ENCODE measurements around the gene MAP3K20. TPM values are rescaled to one million over a fixed set of nuclear protein-coding genes. Genes with fewer than 3 reads are reported as not detected.

Gene MAP3K20
- total and polyA plus RNA-seq, 3 experiments from 2014 or later: 1.9 to 14.1 (median 11.2) TPM

DNA sequence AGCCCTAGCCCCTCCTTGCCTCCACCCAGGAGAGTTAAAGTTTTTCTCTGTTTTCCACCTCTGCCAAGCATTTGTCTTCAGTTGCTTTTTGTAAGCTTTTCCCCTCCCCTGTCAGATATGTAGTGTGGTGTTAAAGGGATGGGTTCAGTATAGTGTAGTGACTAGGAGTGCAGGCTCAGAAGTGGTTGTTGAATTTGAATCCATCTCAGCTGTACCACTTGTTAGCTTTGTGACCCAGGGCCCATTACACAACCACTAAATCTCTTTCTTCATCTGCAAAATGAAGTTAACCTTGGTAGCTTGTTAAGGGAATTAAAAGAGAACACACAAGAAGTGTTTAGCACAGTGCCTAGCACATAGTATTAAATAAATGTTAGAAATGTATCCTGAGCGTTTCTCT is 56.9 kb downstream of the MAP3K20 start:
- Mint-ChIP-seq H3K27ac (no peak overlapping the region), H3K4me1 (peaks cover 26 to 36% (median 26%) of the 10 kb centered on the region in 3 donors), H3K27me3 (peaks cover 0 to 7% of the 10 kb centered on the region in 2 donors), H3K9me3 (no peaks in the 10 kb centered on the region), H3K36me3 (no peaks in the 10 kb centered on the region), H3K4me3 (no peak overlapping the region)
- H3K4me3 ChIP-seq (ENCODE audit: low read length): no peak overlapping the region
- no peak for DNase-seq
- POLR2A ChIA-PET: no interaction called here
- CTCF ChIA-PET: interaction anchor here (1.8 kb wide), 1 partner anchor 9 kb away, joined by 3 read pairs; no protein-coding TSS in a partner anchor
- H3K27ac ChIP-seq (ENCODE audit: low read depth, low read length): no peak overlapping the region
- H3K4me1 ChIP-seq (ENCODE audit: insufficient read depth, low read length): peaks cover 15% of the 10 kb centered on the region
- no peaks in the 10 kb centered on the region for H3K27me3 ChIP-seq (ENCODE audit: insufficient read depth, low read length, poor library complexity, severe bottlenecking)
- no peaks in the 10 kb centered on the region for H3K9me3 ChIP-seq (ENCODE audit: low read length)
- H3K36me3 ChIP-seq (ENCODE audit: insufficient read depth, low read length): no peaks in the 10 kb centered on the region

DNA sequence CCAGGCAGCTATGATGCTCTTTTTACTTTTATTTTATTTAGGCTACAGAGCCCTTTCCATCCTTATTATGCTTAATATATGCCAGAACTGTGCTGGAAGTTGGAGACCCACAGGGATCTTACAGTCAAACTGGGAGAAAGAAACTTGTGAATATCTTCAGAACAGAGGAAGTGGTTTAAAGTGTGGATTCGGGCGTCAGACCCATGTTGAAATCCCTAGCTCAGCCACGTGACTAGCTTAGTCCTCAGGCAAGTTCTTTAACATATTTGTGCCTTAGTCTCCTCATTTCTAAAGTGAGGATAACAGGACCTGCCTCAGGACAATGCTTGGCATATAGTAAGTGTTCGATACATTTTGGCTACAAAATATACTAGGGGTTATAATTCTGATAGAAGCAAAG is 59.1 kb downstream of the MAP3K20 start:
- H3K4me3 Mint-ChIP-seq: no peak overlapping the region
- CTCF ChIA-PET: no interaction called here
- POLR2A ChIA-PET: no interaction called here
- Histone ChIP-seq H3K27ac (ENCODE audit: low read depth, low read length) (no peak overlapping the region), H3K4me1 (ENCODE audit: insufficient read depth, low read length) (peaks cover 15% of the 10 kb centered on the region), H3K9me3 (ENCODE audit: low read length) (no peaks in the 10 kb centered on the region), H3K27me3 (ENCODE audit: insufficient read depth, low read length, poor library complexity, severe bottlenecking) (no peaks in the 10 kb centered on the region), H3K4me3 (ENCODE audit: low read length) (no peak overlapping the region), H3K36me3 (ENCODE audit: insufficient read depth, low read length) (no peaks in the 10 kb centered on the region)
- DNase-seq: no peak
- H3K9me3 Mint-ChIP-seq: no peaks in the 10 kb centered on the region
- peaks cover 27 to 39% (median 28%) of the 10 kb centered on the region in 3 donors for H3K4me1 Mint-ChIP-seq
- H3K27me3 Mint-ChIP-seq: peaks cover 0 to 7% of the 10 kb centered on the region in 2 donors
- H3K27ac Mint-ChIP-seq: no peak overlapping the region
- H3K36me3 Mint-ChIP-seq: no peaks in the 10 kb centered on the region

DNA sequence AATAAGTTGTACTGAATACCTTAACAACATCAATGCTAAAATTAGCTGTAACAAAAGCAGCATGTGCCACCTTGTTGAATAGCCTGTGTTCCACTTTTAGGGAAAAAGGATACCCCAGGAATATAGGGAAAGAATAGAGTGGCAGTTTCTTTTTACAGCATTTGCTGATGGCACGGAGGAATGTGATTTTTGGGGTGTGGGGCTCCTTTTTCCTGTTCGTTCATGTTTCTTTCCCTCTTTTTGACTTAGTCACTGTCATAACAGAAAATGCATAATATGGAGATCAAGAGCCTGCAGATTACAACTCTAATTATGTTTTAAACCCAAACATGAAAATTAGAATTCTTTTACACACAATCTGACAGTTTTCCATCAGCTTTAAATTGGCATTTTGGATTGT is 60.4 kb downstream of the MAP3K20 start:
- Histone ChIP-seq H3K36me3 (ENCODE audit: insufficient read depth, low read length) (no peaks in the 10 kb centered on the region), H3K4me1 (ENCODE audit: insufficient read depth, low read length) (peaks cover 15% of the 10 kb centered on the region), H3K4me3 (ENCODE audit: low read length) (no peak overlapping the region), H3K9me3 (ENCODE audit: low read length) (no peaks in the 10 kb centered on the region), H3K27ac (ENCODE audit: low read depth, low read length) (no peak overlapping the region), H3K27me3 (ENCODE audit: insufficient read depth, low read length, poor library complexity, severe bottlenecking) (no peaks in the 10 kb centered on the region)
- H3K4me1 Mint-ChIP-seq: peaks cover 24 to 39% (median 27%) of the 10 kb centered on the region in 3 donors
- peak overlapping the region in 1 of 8 donors; percentile 26 for H3K27ac Mint-ChIP-seq
- ChIA-PET POLR2A (no interaction called here), CTCF (no interaction called here)
- H3K4me3 Mint-ChIP-seq: peak overlapping the region in 2 of 7 donors; percentile 12 to 57
- DNase-seq: no peak
- peaks cover 0 to under 1% (median 0%) of the 10 kb centered on the region in 5 donors for H3K9me3 Mint-ChIP-seq
- H3K27me3 Mint-ChIP-seq: peaks cover 3 to 7% of the 10 kb centered on the region in 2 donors
- peaks cover 0 to under 1% (median 0%) of the 10 kb centered on the region in 3 donors for H3K36me3 Mint-ChIP-seq

DNA sequence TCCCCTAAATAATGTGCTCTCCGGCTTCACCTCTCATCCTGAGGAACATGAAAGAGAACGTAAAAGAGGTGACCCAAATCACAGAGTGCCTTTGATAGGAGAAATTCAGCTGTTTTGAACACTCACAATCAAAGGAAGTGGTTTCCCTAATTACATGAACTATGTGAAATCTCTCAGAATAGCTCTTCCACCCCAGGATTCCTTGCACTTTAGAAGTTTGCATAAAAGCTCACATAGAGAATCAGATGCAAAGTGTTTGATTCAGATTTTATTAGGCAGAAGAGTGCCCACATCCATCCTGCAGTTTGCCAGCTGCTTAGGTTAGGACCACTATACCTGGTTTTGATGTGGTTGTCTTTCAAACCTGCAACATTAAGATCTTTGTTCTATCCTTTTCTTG is 61.0 kb downstream of the MAP3K20 start:
- peaks cover 24 to 39% (median 27%) of the 10 kb centered on the region in 3 donors for H3K4me1 Mint-ChIP-seq
- no peaks in the 10 kb centered on the region for H3K9me3 ChIP-seq (ENCODE audit: low read length)
- no peaks in the 10 kb centered on the region for H3K27me3 ChIP-seq (ENCODE audit: insufficient read depth, low read length, poor library complexity, severe bottlenecking)
- no peak overlapping the region for H3K4me3 ChIP-seq (ENCODE audit: low read length)
- CTCF ChIA-PET: no interaction called here
- peak overlapping the region in 2 of 8 donors; percentile 25 to 26 for H3K27ac Mint-ChIP-seq
- H3K36me3 Mint-ChIP-seq: peaks cover 0 to 6% (median 0%) of the 10 kb centered on the region in 3 donors
- no peaks in the 10 kb centered on the region for H3K36me3 ChIP-seq (ENCODE audit: insufficient read depth, low read length)
- H3K27ac ChIP-seq (ENCODE audit: low read depth, low read length): no peak overlapping the region
- peaks cover 0 to 6% (median 3%) of the 10 kb centered on the region in 5 donors for H3K9me3 Mint-ChIP-seq
- H3K27me3 Mint-ChIP-seq: peaks cover 7 to 8% of the 10 kb centered on the region in 2 donors
- no peak for DNase-seq
- peaks cover 15% of the 10 kb centered on the region for H3K4me1 ChIP-seq (ENCODE audit: insufficient read depth, low read length)
- POLR2A ChIA-PET: no interaction called here
- peak overlapping the region in 2 of 7 donors; percentile 12 to 57 for H3K4me3 Mint-ChIP-seq

DNA sequence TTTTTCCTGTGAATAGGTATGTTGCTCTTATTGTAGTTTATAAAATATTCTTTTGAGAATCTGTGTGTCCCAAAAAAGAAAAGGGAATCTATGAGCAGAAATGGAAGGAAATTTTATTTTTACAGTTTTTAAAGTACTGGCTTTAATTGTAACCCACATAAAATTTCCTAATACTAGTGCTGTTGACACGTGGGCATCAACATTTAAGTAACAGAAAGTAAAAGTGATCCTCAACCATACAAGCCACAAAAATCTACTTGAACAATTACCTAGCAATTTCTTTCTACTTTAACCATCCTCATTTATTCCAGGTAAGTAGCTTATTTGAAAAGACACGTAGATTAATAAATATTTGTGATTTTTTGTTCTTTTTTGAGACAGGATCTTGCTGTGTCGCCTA is 62.0 kb downstream of the MAP3K20 start:
- peaks cover 0 to 9% (median 4%) of the 10 kb centered on the region in 5 donors for H3K9me3 Mint-ChIP-seq
- ChIA-PET POLR2A (no interaction called here), CTCF (no interaction called here)
- H3K4me3 Mint-ChIP-seq: no peak overlapping the region
- no peak overlapping the region for H3K4me3 ChIP-seq (ENCODE audit: low read length)
- peaks cover 4 to 10% of the 10 kb centered on the region in 2 donors for H3K27me3 Mint-ChIP-seq
- no peak for DNase-seq
- no peaks in the 10 kb centered on the region for H3K9me3 ChIP-seq (ENCODE audit: low read length)
- H3K36me3 ChIP-seq (ENCODE audit: insufficient read depth, low read length): no peaks in the 10 kb centered on the region
- H3K27ac Mint-ChIP-seq: no peak overlapping the region
- H3K4me1 ChIP-seq (ENCODE audit: insufficient read depth, low read length): peaks cover 15% of the 10 kb centered on the region
- H3K27me3 ChIP-seq (ENCODE audit: insufficient read depth, low read length, poor library complexity, severe bottlenecking): no peaks in the 10 kb centered on the region
- peaks cover 24 to 39% (median 27%) of the 10 kb centered on the region in 3 donors for H3K4me1 Mint-ChIP-seq
- peaks cover 0 to 9% (median 0%) of the 10 kb centered on the region in 3 donors for H3K36me3 Mint-ChIP-seq
- H3K27ac ChIP-seq (ENCODE audit: low read depth, low read length): no peak overlapping the region

DNA sequence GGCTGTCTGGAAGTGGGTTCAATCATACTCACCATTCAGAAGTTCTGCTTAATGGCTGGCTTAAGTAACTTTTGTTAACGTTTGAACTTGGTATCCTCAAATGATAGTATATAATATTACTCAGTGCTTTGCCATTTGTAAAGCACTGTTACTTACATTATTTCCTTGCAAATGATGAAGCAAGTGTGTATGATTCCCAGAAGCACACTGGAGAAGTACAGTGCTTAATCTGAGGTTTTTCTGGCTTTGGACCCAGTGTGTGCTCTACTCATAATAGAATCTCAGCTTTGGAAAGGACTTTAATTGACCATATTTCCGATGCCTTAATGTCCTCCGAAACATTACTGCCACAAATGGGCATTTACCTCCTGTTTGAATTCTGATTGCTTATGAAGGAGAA is 63.3 kb downstream of the MAP3K20 start:
- Mint-ChIP-seq H3K9me3 (peaks cover 0 to 9% (median 4%) of the 10 kb centered on the region in 5 donors), H3K27me3 (peaks cover 3 to 10% of the 10 kb centered on the region in 2 donors), H3K27ac (no peak overlapping the region), H3K36me3 (peaks cover 0 to 9% (median 0%) of the 10 kb centered on the region in 3 donors), H3K4me1 (peaks cover 23 to 32% (median 24%) of the 10 kb centered on the region in 3 donors), H3K4me3 (no peak overlapping the region)
- ChIA-PET CTCF (no interaction called here), POLR2A (no interaction called here)
- Histone ChIP-seq H3K36me3 (ENCODE audit: insufficient read depth, low read length) (no peaks in the 10 kb centered on the region), H3K27me3 (ENCODE audit: insufficient read depth, low read length, poor library complexity, severe bottlenecking) (no peaks in the 10 kb centered on the region), H3K27ac (ENCODE audit: low read depth, low read length) (no peak overlapping the region), H3K9me3 (ENCODE audit: low read length) (no peaks in the 10 kb centered on the region), H3K4me1 (ENCODE audit: insufficient read depth, low read length) (peaks cover 15% of the 10 kb centered on the region), H3K4me3 (ENCODE audit: low read length) (no peak overlapping the region)
- DNase-seq: no peak

DNA sequence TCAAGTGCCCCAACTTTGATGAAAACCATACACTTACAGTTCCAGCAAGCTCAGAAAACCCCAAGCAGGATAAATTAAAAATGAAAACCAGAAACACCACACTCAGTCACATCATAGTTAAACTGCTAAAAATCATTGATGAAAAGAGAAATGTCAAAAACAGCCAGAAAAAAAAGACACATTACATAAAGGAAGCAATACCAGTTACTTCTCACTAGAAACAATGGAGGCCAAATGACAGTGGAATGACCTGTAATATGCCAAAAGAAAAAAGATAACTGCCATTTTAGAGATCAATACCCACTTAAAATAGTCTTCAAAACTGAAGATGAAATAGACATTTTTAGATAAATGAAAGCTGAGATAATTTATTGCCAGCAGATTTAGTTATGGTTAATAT is 66.0 kb downstream of the MAP3K20 start:
- Mint-ChIP-seq H3K4me1 (peaks cover 11 to 16% (median 16%) of the 10 kb centered on the region in 3 donors), H3K27ac (no peak overlapping the region), H3K27me3 (peaks cover under 1 to 10% of the 10 kb centered on the region in 2 donors), H3K4me3 (no peak overlapping the region), H3K9me3 (peaks cover 0 to 9% (median 4%) of the 10 kb centered on the region in 5 donors), H3K36me3 (peaks cover 0 to 9% (median 0%) of the 10 kb centered on the region in 3 donors)
- Histone ChIP-seq H3K4me1 (ENCODE audit: insufficient read depth, low read length) (peaks cover 5% of the 10 kb centered on the region), H3K9me3 (ENCODE audit: low read length) (no peaks in the 10 kb centered on the region), H3K27ac (ENCODE audit: low read depth, low read length) (no peak overlapping the region), H3K36me3 (ENCODE audit: insufficient read depth, low read length) (no peaks in the 10 kb centered on the region), H3K4me3 (ENCODE audit: low read length) (no peak overlapping the region), H3K27me3 (ENCODE audit: insufficient read depth, low read length, poor library complexity, severe bottlenecking) (no peaks in the 10 kb centered on the region)
- POLR2A ChIA-PET: no interaction called here
- CTCF ChIA-PET: no interaction called here
- no peak for DNase-seq

DNA sequence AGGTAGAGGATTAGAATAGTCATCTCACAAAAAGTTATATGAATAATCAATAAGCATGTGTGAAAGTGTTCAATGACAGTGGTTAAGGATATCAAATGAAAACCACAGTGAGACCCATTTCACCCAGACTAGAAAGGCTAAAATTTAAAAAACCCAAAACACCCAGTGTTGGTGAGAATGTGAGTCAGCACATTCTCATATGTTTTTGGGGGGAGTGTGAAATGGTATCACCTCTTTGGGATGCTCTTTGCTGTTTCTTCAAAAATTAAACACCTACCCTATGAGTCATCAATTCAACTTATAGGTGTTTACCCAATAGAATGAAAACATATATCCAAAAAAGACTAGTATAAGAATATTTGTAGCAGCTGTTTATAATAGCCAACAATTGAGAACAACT is 69.8 kb downstream of the MAP3K20 start:
- no peak overlapping the region for H3K27ac ChIP-seq (ENCODE audit: low read depth, low read length)
- DNase-seq: no peak
- Mint-ChIP-seq H3K36me3 (peaks cover 0 to 9% (median 0%) of the 10 kb centered on the region in 3 donors), H3K9me3 (peaks cover 0 to 9% (median 4%) of the 10 kb centered on the region in 5 donors), H3K27ac (no peak overlapping the region), H3K4me3 (no peak overlapping the region), H3K4me1 (peaks cover 15 to 28% (median 26%) of the 10 kb centered on the region in 3 donors), H3K27me3 (peaks cover 0 to 10% of the 10 kb centered on the region in 2 donors)
- CTCF ChIA-PET: no interaction called here
- no peak overlapping the region for H3K4me3 ChIP-seq (ENCODE audit: low read length)
- no peaks in the 10 kb centered on the region for H3K27me3 ChIP-seq (ENCODE audit: insufficient read depth, low read length, poor library complexity, severe bottlenecking)
- POLR2A ChIA-PET: no interaction called here
- no peaks in the 10 kb centered on the region for H3K4me1 ChIP-seq (ENCODE audit: insufficient read depth, low read length)
- no peaks in the 10 kb centered on the region for H3K9me3 ChIP-seq (ENCODE audit: low read length)
- H3K36me3 ChIP-seq (ENCODE audit: insufficient read depth, low read length): no peaks in the 10 kb centered on the region
